NCI-H446 (cell line): ENCODE measurements around the gene PRDX2.

ENCODE experiments used
- DNase-seq, 2 experiments: peaks; one replicate each; lab custom pipeline; 2025; lab: John Stamatoyannopoulos, UW

Gene PRDX2

GRCh38 chr19:12779162-12779993 is 22.2 kb downstream of the PRDX2 start:
- DNase-seq: peak in 1 of 2 experiments; percentile 50

GRCh38 chr19:12778905-12779161 is 22.8 kb downstream of the PRDX2 start:
- no peak for DNase-seq

- DNase-seq: peak; percentile 63 to 85
Measured at GRCh38 chr19:12778017-12778904, 23.3 kb downstream of the PRDX2 start.

GRCh38 chr19:12777217-12778016 is 24.2 kb downstream of the PRDX2 start:
- peak; percentile 69 to 87 for DNase-seq

- no peak for DNase-seq
Measured at GRCh38 chr19:12774588-12775555, 26.7 kb downstream of the PRDX2 start, which contains the start of gene HOOK2. HOOK2 (minus strand) TSS chr19:12775552; CDS start chr19:12775449, 103 bp downstream.

- DNase-seq: no peak
Measured at GRCh38 chr19:12773571-12773970, 28.0 kb downstream of the PRDX2 start.

GRCh38 chr19:12772323-12772722 is 29.3 kb downstream of the PRDX2 start:
- no peak for DNase-seq

GRCh38 chr19:12770922-12771321 is 30.7 kb downstream of the PRDX2 start:
- DNase-seq: no peak

- no peak for DNase-seq
Measured at GRCh38 chr19:12769689-12770088, 31.9 kb downstream of the PRDX2 start.

- DNase-seq: no peak
Measured at GRCh38 chr19:12767666-12768065, 33.9 kb downstream of the PRDX2 start.

GRCh38 chr19:12767150-12767549 is 34.5 kb downstream of the PRDX2 start:
- no peak for DNase-seq

GRCh38 chr19:12766051-12766521 is 35.5 kb downstream of the PRDX2 start:
- DNase-seq: peak; percentile 64 to 82

GRCh38 chr19:12764698-12765097 is 36.9 kb downstream of the PRDX2 start:
- no peak for DNase-seq

- DNase-seq: no peak
Measured at GRCh38 chr19:12763100-12763499, 38.5 kb downstream of the PRDX2 start.

GRCh38 chr19:12759686-12760085 is 41.9 kb downstream of the PRDX2 start:
- no peak for DNase-seq

GRCh38 chr19:12757544-12758274 is 43.9 kb downstream of the PRDX2 start:
- DNase-seq: peak in 1 of 2 experiments; percentile 60

- no peak for DNase-seq
Measured at GRCh38 chr19:12756150-12756883, 45.3 kb downstream of the PRDX2 start.

GRCh38 chr19:12754465-12755196 is 47.0 kb downstream of the PRDX2 start:
- no peak for DNase-seq
